HG03097 (cell line): ENCODE results near the gene SHROOM1.

ENCODE experiments used
- ATAC-seq: cut with Tn5 transposase; IDR thresholded peaks from one replicate; pipeline ENCODE4 v1.9.1; 2021; ENCODE audit not compliant: unreplicated experiment, low FRiP score

Gene SHROOM1

GRCh38 chr5:132853323-132853722 is 22.9 kb upstream of the SHROOM1 start:
- no peak for ATAC-seq

- ATAC-seq, result no peak
Observed at GRCh38 chr5:132850066-132850465, 19.6 kb upstream of the SHROOM1 start.

- ATAC-seq, result no peak
Observed at GRCh38 chr5:132849347-132849746, 18.9 kb upstream of the SHROOM1 start.

- no peak for ATAC-seq
Observed at GRCh38 chr5:132848270-132848669, 17.8 kb upstream of the SHROOM1 start.

- no peak for ATAC-seq
Observed at GRCh38 chr5:132841305-132841704, 10.9 kb upstream of the SHROOM1 start.

GRCh38 chr5:132840896-132841295 is 10.4 kb upstream of the SHROOM1 start:
- no peak for ATAC-seq

- ATAC-seq, result no peak
Observed at GRCh38 chr5:132840313-132840712, 9.9 kb upstream of the SHROOM1 start.

GRCh38 chr5:132839426-132840301 is 9.2 kb upstream of the SHROOM1 start:
- no peak for ATAC-seq

GRCh38 chr5:132838516-132839282 is 8.3 kb upstream of the SHROOM1 start:
- no peak for ATAC-seq

GRCh38 chr5:132837868-132838267 is 7.4 kb upstream of the SHROOM1 start:
- ATAC-seq, result no peak

GRCh38 chr5:132836852-132837251 is 6.4 kb upstream of the SHROOM1 start:
- no peak for ATAC-seq

GRCh38 chr5:132834057-132834456 is 3.6 kb upstream of the SHROOM1 start:
- ATAC-seq, result no peak

- no peak for ATAC-seq
Observed at GRCh38 chr5:132832612-132833011, 2.2 kb upstream of the SHROOM1 start.

GRCh38 chr5:132831095-132831860 is 831 bp upstream of the SHROOM1 start:
- ATAC-seq, result no peak

- peak; percentile 57 for ATAC-seq
Observed at GRCh38 chr5:132829742-132830435, 558 bp downstream of the SHROOM1 start.

GRCh38 chr5:132828846-132829494 is 1.5 kb downstream of the SHROOM1 start:
- no peak for ATAC-seq

GRCh38 chr5:132827943-132828673 is 2.3 kb downstream of the SHROOM1 start:
- ATAC-seq, result no peak

- no peak for ATAC-seq
Observed at GRCh38 chr5:132826424-132827082, 3.9 kb downstream of the SHROOM1 start.
